ENCODE data around the gene ZFHX3. TPM values are rescaled to one million over a fixed set of nuclear protein-coding genes. Genes with fewer than 3 reads are reported as not detected.
A peak's percentile ranks its signal among the peaks of the same experiment; 100 is the strongest.

The ZFHX3 gene
- total RNA-seq, 1 experiment from 2014 or later = 1.5 TPM

DNA sequence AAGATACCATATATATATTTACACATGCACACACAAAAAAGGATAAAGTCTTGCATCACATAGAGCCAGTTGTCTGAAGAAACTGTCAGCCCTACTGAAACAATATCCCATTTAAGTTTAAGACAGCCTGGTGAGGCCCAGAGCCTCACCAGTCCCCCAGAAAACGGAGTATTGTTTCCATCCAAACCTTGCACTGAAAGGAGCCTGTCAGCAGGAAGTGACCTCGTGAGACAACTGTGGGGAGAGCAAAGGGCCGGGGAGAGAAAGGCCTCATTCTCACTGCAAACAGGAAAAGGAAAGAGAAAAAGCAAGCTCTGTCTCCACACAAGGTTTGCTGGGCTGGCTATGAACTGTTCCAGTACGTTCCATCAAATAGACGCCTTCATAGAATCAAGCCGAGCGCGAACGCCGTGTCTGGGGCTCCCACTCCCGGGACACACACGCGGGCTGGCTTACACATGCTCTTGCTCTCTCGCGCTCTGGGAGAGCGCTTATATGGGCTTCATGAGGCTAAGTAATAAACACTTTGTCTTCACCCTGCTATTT is 44.4 kb upstream of the ZFHX3 start:
- H4K8ac ChIP-seq (replicated peaks; ENCODE audit: insufficient read length, low read depth, low read length) = no peak overlapping the region
- Mint-ChIP-seq H3K9me3 (no peaks in the 10 kb centered on the region), H3K27me3 (ENCODE audit: low read depth) (peaks cover 19% of the 10 kb centered on the region), H3K36me3 (ENCODE audit: insufficient read depth in 1 of 3, low read depth in 3 of 3) (no peaks in the 10 kb centered on the region), H3K4me3 (no peak overlapping the region), H3K4me1 (peaks cover 0 to 5% of the 10 kb centered on the region in 2 experiments; a peak in 1 of 4 replicates), H3K27ac (peak overlapping the region in 1 of 3 experiments; percentile 44; a peak in 1 of 7 replicates)
- H3K14ac ChIP-seq (ENCODE audit: insufficient read depth, low read length) = no peak overlapping the region
- no peak overlapping the region for H3K23ac ChIP-seq (ENCODE audit: insufficient read length, low read depth, low read length)
- H3K4me1 ChIP-seq (ENCODE audit: insufficient read depth, low read length) = no peaks in the 10 kb centered on the region
- no peak overlapping the region for H2BK12ac ChIP-seq (ENCODE audit: insufficient read length, low read depth, low read length)
- H3K4me2 ChIP-seq (ENCODE audit: insufficient read depth, insufficient read length, low read length) = no peak overlapping the region
- H3K56ac ChIP-seq (ENCODE audit: insufficient read length, low read depth, low read length) = no peak overlapping the region
- no peak overlapping the region for H4K91ac ChIP-seq (ENCODE audit: insufficient read length, low read depth, low read length)
- no peak overlapping the region for H3T11ph ChIP-seq (ENCODE audit: low read length)
- H2BK15ac ChIP-seq (ENCODE audit: low read depth, low read length) = no peak overlapping the region
- no peaks in the 10 kb centered on the region for H3K9me3 ChIP-seq (ENCODE audit: control insufficient read depth, low read depth, low read length)
- WGBS (ENCODE audit: extremely low coverage, insufficient read length, low lambda C conversion rate) = no CpG with 5 or more reads among the region's 16 CpGs
- no peak overlapping the region for H4K5ac ChIP-seq (ENCODE audit: insufficient read length, low read depth, low read length)
- no peak overlapping the region for H3K27ac ChIP-seq (ENCODE audit: insufficient read length, low read depth, low read length)
- TF ChIP-seq, protein P1, sequence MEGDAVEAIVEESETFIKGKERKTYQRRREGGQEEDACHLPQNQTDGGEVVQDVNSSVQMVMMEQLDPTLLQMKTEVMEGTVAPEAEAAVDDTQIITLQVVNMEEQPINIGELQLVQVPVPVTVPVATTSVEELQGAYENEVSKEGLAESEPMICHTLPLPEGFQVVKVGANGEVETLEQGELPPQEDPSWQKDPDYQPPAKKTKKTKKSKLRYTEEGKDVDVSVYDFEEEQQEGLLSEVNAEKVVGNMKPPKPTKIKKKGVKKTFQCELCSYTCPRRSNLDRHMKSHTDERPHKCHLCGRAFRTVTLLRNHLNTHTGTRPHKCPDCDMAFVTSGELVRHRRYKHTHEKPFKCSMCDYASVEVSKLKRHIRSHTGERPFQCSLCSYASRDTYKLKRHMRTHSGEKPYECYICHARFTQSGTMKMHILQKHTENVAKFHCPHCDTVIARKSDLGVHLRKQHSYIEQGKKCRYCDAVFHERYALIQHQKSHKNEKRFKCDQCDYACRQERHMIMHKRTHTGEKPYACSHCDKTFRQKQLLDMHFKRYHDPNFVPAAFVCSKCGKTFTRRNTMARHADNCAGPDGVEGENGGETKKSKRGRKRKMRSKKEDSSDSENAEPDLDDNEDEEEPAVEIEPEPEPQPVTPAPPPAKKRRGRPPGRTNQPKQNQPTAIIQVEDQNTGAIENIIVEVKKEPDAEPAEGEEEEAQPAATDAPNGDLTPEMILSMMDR (conservative IDR thresholded peaks at IDR 0.05) = no peak
- H2BK120ac ChIP-seq (ENCODE audit: low read depth, low read length, poor library complexity, severe bottlenecking) = no peak overlapping the region
- no peak overlapping the region for H2BK20ac ChIP-seq (ENCODE audit: low read depth, low read length, poor library complexity, severe bottlenecking)
- H3K27me3 ChIP-seq (ENCODE audit: insufficient read depth, low read length) = no peaks in the 10 kb centered on the region
- H2BK5ac ChIP-seq (ENCODE audit: insufficient read length, low read length) = no peak overlapping the region
- H3K79me1 ChIP-seq (ENCODE audit: insufficient read depth, low read depth, low read length, poor library complexity, severe bottlenecking) = no peaks in the 10 kb centered on the region
- DNase-seq = no peak
- no peak overlapping the region for H2AFZ ChIP-seq (ENCODE audit: low read length)
- no peaks in the 10 kb centered on the region for H4K20me1 ChIP-seq (ENCODE audit: control insufficient read depth, insufficient read depth, insufficient read length)
- H3K79me2 ChIP-seq (ENCODE audit: insufficient read depth, low read length) = no peaks in the 10 kb centered on the region
- H3K23me2 ChIP-seq (ENCODE audit: insufficient read length, low read depth, low read length, poor library complexity, severe bottlenecking) = no peaks in the 10 kb centered on the region
- no peak overlapping the region for H3K9ac ChIP-seq (ENCODE audit: extremely low read depth, insufficient read length, low read length)
- H3K18ac ChIP-seq (ENCODE audit: insufficient read length, low read depth, low read length) = no peak overlapping the region
- H3K4ac ChIP-seq (ENCODE audit: low read depth, low read length) = no peak overlapping the region
- no peak overlapping the region for H2AK5ac ChIP-seq (ENCODE audit: insufficient read length, low read length)

Data from H9 (cell line).